ENCODE results near the gene NT5DC1. TPM values are rescaled to one million over a fixed set of nuclear protein-coding genes. Genes with fewer than 3 reads are reported as not detected.
"Not testable (repeated sequence)": the region's sequence is repeated elsewhere in the genome, so short reads cannot be mapped to it uniquely, and the experiment has no call there.

The NT5DC1 gene
- total RNA-seq, 1 donor from 2014 or later: 49.0 TPM

DNA sequence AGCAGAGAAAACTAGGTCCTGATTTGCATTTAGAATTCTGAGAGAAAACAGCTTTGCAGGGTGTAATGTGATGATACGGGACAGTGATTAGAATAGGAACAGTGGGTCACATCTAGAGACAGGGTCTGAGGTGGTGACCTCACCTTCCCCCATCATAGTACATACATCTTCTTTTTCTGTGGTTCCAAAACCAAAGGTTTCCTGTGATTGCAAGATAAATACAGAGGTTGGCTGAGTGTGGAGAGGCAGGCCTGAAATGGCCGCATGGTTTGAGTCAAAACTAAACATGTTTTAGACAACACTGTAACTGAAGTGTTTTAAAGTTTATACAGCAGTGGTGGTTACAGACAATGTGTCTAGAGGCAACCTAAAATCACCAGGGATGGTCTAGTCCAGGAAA is 10.4 kb upstream of the NT5DC1 start:
- no peak for DNase-seq (ENCODE audit: low spot score)

DNA sequence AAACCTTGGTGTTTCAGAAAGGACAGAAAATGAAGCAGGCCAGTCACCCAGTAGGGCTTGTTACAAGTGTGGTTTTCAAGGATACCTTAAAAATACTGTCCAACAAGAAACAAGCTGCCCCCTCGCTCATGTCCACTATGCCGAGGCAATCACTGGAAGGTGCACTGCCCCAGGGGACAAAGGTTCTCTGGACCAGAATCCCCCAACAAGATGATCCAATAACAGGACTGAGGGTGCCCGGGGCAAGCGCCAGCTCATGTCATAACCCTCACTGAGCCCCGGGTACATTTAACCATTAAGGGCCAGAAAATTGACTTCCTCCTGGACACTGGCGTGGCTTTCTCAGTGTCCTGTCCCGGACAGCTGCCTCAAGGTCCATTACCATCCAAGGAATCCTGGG is 6.6 kb upstream of the NT5DC1 start:
- no peak for DNase-seq (ENCODE audit: low spot score)

DNA sequence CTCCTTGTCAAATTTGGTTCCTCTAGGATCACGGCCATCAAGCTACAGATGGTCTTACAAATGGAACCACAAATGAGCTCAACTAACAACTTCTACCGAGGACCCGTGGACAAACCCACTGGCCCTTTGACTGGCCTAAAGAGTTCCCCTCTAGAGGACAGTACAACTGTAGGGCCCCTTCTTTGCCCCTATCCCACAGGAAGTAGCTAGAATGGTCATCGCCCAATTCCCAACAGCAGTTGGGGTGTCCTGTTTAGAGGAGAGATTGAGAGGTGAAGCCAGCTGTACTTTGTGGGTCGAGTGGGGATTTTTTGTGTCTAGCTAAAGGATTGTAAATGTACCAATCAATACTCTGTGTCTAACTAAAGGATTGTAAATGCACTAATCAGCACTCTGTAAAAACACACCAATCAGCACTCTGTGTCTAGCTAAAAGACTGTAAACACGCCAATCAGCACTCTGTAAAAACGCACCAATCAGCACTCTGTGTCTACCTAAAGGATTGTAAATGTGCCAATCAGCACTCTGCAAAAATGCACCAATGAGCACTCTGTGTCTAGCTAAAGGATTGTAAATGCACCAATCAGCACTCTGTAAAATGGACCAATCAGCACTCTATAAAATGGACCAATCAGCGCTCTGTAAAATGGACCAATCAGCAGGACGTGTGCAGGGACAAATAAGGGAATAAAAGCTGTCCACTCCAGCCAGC is 4.4 kb upstream of the NT5DC1 start:
- not testable (repeated sequence) for DNase-seq (ENCODE audit: low spot score)

DNA sequence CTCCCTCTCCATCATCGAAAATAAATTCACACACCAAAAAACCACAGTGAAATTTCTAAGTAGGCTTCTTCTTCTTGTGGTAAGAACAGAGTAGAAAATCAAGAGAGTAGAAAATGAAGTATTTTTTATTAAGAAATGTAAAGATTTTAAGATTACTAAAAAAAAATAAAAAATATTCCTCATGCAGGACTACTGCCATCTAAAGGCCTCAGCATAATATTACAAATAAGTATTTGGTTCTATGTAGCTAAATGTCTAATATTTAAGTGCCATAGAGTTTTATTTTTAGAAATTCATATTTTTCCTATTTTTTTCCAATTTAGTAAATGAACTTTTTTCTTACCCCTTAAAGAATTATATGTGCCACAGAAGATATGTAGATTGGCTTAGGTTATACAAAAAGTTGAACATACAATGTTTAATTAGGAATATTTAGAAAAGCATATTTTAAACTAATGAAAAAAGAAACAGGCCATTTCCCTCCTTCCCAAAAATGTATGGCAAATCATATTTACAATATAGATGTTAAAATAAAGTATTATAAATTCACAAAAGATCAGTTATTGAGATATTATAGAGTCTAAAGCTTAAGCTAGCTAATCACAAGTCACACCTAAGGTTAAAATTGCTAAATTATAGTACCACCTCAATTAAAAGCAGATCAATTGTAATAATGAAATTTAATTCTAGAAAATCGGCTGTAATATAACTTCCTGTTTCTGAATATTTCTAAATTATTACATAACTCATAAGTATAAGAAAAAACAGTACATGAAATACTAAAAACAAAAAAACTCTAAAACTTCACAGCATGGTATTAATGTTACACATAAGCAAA is 3.5 kb upstream of the NT5DC1 start:
- no peak for DNase-seq (ENCODE audit: low spot score)

DNA sequence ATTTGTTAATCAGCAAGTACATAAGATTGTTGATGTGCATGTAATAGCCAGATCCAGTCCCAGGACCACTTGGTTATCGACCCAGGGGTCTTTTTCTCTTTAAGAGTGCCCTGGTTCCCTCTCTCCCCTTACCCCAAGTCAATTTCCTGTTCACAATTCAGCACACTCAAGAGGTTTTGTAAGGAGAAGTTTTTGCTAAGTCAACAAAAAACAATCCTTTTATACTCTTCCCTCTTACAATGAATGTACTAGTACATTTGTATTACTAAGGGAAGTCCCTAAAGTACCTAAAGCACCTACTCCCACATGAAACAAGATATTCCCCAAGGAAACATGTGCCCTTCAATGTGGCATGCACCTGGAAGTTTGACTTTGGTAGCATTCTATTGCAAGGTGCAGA is 1.6 kb upstream of the NT5DC1 start:
- no peak for DNase-seq (ENCODE audit: low spot score)

DNA sequence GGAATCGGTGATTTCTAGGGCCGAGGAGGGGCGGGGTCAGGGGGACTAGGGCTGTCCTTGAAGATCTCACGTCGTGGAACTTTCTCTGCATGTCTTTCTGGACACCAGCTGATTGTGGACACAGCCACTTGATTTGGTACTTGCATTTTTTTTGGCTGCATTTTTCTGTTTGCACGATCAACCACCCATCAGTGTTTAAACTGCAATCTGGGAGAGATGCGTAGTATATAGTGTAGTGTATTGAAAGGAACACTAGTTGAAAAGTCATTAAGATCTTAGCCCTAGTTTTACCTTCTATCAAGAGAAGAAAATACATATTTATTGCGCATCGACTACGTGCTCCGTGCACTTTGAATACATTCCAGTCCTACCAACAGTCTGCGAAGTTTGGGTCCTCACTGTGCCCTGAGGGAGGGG is 657 bp downstream of the NT5DC1 start:
- DNase-seq (ENCODE audit: low spot score): no peak

DNA sequence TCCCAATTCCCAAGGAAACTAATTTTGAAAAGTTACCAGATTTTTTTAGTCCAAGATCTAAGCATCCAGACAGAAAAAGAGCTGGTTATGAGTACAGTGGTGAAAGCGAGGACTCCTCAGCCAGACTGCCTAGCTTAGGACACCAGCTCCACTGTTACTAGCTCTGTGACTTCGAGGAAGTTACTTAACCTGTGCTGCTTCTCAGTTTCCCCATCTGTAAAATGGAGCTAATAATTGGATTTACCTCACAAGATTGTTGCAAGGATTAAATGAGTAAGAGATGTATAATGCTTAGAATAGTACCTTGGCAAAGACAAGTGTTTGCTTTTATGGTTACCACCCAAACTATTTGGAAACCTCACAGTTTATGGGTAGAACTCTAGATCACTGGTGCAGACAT is 1.1 kb downstream of the NT5DC1 start:
- no peak for DNase-seq (ENCODE audit: low spot score)

DNA sequence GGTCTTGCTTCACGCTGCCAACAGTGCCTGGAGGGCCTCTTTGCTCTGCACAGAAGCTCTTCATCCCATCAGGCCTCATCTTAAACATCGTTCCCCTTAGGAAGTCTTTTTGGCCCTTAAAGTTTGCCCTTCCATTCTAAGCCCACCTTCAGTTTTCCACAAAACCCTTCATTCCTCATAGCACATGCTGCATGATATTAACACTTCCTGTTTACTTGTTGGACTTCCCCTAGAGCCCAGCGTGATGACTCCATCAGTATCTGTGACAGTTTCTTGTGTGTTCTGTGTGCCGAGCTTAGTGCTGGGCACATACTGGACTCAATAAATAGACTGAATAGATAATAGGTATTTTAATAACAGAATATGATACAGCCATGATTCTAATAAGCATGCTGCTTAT is 2.2 kb downstream of the NT5DC1 start:
- no peak for DNase-seq (ENCODE audit: low spot score)

DNA sequence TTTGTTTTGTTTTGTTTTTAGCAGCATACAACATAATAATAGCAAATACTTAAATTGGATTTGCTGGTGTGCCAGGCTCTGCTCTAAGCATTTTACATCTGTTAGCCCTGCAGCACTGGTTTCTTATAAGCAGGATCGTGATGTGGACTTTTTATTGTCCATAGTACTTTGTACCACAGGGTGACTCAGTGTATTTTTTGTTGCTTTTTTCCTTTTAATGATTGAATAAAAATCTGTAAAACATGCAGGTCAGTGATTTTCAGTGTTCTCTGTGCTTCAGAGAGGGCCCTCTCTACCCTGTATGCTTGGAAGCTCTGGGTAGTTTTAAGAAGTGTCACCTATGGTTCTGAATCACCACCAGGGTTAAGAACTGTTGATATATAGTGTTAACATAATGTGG is 4.0 kb downstream of the NT5DC1 start:
- no peak for DNase-seq (ENCODE audit: low spot score)

DNA sequence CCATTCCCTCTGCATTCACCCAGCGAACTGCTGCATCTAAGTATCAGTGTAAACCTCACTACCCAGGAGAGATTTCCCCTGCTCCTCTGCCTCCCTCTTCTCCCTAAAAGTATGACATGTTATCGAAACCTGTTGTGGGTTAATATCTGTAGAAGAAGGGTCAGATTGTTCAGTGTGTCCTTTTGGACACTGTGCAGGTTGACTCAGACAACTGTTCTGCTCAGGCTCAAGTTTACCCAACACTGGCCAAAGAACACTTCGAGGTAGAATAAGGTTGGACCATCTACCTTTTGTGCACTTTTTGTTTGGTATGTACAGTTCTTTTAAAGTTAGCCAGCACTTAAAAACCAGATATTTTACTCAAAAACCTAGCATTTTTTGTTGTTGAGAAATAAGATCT is 4.6 kb downstream of the NT5DC1 start:
- DNase-seq (ENCODE audit: low spot score): no peak

DNA sequence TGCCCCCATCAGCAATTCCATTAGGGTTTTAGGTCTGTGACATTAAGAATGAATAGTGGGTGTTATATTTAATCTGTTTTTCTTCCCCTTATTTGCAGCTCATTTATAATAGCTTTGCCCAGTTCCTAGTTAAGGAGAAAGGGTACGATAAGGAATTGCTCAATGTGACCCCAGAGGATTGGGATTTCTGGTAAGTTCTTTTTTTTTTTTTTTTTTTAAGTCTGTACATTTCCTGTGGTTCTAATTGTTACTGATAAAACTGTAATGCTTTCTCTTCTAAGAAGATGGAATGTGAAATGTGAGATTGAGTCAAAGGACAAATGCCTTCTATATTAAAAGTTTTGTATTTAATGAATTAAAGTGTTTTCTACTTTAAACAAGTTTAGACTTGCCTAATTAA is 5.5 kb downstream of the NT5DC1 start:
- no peak for DNase-seq (ENCODE audit: low spot score)

DNA sequence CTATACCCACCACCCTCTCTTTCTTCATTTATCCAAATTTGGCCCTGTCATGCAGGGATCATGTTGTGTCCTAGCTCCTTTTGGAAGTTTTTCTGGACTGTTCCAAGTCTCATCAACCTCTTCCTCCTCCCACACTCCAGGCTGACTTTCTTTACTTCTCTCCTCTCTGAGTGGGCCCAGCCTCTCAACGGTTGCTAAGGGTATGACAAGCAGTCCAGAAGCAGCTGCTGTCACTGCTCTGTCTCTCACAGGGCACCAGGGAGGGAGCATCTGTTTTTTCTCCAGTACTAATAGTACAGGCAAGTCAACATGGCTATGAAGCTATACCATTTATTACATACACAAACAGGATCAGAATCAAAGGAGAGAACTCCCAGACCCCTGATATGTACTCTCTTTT is 8.2 kb downstream of the NT5DC1 start:
- DNase-seq (ENCODE audit: low spot score): no peak

DNA sequence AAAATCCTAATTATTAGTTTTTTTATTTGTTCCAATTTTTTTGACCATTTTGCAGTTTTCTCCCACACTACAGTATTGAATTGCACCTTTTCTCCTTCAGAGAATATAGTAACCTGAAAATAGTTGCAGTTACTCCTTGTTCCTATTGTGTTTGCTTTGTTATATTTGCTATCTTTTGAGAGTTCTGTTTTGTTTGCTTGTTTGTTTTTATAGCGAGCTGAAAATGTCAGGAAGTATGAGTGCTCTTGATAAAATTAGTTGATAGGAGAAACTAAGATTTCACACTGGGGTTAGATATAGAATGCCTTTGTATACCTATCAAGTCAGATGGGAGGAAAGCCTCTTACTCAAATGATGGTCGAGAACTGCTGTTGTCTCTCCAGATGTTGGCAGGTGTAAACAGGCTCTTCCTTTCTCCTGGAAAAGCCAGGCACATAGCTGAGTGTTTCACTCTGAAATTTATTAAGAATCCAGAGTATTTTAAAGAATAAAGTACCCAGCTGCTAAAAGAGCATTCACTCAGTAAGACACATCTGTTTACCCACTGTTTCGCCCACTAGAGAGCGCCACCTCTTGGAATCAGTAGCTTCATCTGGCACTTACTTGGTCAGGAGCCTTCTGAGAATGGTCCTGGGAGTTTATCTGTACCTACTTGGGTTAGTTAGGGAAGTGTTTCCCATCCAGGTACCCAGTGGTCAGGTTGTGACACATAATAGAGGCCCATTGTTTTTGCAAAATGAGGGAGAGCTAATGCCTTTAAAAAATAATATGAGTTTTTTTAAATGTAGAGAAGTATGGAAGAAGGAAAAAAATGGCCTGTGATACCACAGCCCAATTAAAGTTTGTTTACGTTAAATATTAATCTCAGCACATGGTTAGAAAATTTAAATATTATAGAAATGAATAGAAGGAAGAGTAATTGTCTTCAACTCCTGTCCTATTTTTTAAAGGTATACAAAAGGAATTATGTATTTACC is 11.2 kb downstream of the NT5DC1 start:
- DNase-seq (ENCODE audit: low spot score): no peak

DNA sequence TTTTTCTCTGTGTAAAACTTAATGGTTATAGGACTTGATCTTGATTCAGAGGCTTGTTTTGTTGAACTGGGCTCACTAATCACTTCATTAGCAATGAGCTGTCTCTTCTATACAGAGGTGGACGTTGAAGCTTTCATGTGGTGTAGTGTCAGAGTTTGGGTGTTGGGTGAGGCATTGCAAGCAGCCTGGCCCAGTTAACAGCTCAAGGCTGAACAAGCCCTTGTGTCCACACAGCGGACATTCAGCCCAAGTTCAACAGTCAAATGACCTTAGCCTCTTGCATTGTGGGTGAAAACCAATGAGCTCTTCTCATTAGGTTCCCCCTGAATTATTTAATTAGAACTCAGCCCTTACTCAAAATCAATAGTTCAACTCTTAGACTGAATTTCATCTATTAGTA is 12.7 kb downstream of the NT5DC1 start:
- DNase-seq (ENCODE audit: low spot score): no peak

DNA sequence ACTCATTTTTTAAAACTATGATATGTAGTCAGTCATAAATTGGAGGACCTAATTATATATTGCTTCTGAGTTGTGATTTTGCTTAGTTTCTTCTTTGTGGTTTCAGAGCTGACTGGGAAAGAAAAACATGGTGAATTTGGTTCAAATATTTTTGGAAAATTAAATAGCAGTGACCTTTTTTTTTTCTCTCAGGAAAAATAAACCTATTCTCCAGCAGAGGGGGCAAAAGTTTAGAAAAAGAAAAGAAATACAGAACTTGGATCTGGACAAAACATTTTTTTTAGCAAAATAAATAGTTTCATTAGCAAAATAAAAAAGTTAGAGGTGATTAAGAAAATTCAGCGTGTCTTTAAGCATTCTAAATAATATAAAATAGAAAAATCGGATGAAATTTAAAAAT is 15.1 kb downstream of the NT5DC1 start:
- no peak for DNase-seq (ENCODE audit: low spot score)

DNA sequence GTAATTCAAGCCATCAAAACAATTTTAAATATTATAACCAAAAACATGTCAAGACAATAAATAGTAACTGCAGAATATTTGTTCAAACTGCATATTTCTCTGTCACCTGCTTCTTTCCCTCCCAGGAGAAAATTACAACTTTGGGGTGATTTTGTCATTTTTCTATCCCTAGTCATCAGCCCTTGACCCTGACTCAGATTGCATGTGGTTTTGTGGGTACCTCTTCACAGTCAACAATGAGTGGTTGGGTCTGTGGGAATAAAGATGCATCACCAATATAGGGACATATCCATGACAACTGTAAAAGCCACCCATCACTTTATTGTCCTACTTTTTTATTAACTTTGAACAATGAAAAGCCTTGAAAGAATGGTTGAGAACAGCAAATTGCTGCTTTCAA is 18.0 kb downstream of the NT5DC1 start:
- no peak for DNase-seq (ENCODE audit: low spot score)

DNA sequence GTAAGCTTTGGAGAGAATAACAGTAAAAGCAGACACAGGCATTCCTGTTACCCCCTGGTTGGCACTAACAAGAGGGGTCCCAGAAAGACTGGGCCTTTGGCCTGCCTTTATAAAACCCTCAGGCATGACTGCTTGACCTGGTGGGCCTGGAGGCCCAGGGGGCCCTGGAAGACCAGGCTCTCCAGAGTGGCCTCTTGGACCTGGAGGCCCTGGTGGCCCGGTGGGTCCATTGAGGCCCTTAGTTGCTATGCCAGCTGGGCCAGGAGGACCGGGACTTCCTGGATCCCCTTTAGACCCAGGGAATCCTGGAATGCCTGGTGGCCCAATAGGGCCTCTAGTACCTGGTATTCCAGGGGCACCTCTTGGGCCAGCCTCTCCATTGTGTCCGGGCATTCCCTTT is 19.8 kb downstream of the NT5DC1 start:
- no peak for DNase-seq (ENCODE audit: low spot score)

DNA sequence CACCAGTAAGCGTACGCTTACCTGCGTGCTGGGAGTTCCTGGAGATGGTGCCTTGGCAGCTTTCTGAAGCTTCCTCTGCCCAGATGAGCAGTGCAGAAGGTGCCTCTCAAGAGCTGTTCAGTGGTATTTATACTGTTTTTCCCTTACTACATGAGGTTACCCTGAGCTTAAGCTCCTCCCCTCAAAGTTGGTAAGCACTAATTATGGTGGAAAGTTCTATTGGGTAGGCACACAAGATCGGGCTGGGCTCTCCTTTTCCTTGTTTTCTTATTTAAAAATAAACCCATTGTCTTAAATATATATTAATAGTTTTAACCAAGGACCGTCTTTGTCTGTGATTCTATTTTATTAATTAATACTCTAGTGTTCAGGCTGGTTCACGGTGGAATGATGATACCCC is 25.4 kb downstream of the NT5DC1 start, which contains the start of gene COL10A1:
Gene COL10A1, minus strand, starts transcription at position 101 of the 400 bp plus-strand sequence. CDS start 640 bp downstream, outside the sequence.
- DNase-seq (ENCODE audit: low spot score): no peak

DNA sequence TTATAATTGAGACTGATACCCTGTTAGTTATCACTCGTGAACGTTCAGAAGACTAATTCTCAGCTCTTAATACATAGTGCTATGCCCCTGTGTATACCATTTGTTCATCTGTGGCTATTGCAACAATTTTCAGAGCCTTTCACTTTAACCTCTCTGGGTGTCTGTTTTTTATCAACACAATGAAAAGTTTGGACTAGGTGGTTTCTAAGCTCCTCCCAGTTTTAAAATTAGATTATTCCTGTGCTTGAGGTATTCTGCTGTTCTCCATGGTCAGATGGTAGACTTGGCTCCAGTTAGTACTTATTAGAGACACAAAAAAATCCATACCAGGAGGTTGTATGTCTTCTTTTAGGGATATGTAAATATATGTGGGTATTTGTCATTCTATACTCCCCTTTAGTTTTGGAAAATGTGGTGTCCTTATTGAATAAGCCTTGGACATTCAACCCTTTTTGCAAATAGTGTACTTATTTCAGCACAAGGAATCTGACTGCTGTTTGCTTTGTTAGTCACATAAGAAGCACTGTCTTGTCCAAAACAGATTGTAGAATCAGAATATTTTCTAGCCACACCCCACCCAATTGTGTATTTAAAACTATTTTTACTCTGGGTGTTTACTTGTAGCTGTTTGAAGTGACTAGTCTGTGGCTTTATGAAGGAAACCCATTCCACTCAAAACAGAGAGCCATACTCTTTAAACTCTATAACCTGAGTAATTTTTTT is 27.3 kb downstream of the NT5DC1 start:
- no peak for DNase-seq (ENCODE audit: low spot score)

DNA sequence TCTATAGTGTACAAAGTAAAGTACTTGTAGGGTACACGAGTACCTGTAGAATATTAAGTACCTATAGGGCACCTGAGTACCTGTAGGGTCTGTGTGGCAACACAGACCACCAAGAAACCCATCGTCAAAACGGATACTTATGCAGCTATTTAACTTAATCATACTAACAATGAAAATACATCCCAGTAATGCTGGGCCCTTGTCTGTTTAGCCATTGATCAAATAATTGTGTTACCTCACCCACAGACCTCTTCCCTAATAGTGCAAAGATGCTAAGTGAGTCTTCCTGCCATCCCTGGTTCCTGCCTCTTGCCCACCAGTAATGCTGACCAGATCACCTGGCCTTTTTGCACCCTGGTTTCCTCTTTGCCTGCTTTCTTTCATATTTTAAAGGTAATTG is 32.8 kb downstream of the NT5DC1 start:
- no peak for DNase-seq (ENCODE audit: low spot score)

DNA sequence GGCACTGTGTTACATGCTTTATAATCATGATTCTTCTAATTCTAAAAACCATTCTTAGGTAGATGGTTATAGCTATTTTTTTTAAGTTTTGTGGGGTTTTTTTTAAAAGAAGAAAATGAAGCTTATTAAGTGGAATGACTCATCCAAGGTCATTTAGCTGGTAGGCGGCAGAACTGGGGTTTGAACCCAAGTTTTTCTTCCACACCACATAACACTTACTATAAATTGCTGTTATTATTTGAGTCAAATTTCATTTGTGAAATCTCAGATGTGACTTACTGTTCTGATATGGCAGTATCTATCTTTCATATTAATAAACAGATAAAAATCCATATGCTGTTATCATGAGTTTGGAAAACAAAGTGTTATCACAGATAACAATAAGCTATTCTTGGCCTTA is 35.7 kb downstream of the NT5DC1 start:
- DNase-seq (ENCODE audit: low spot score): no peak
